B cell (primary cell): ENCODE results near the gene ESPNL. TPM values are rescaled to one million over a fixed set of nuclear protein-coding genes. Genes with fewer than 3 reads are reported as not detected.

ENCODE experiments used
- ATAC-seq: fragments of 200-7000 bp; cut with Tn5 transposase; one replicate; pipeline ENCODE4 v1.10.0; 2021; ENCODE audit warnings: low read depth, mild to moderate bottlenecking, moderate number of reproducible peaks, moderate library complexity
- CTCF ChIA-PET: fragments of 350-600 bp; sonication (Branson Sonifier 250); formaldehyde crosslinking; loops from one replicate; lab custom pipeline; 2021; ENCODE audit warnings: antibody characterized with exemption, inconsistent platforms; lab: Charles Lee
- POLR2A ChIA-PET: fragments of 350-600 bp; sonication (Branson Sonifier 250); formaldehyde crosslinking; loops from one replicate; lab custom pipeline; 2021; ENCODE audit warnings: antibody characterized with exemption; lab: Charles Lee
- DNase-seq: peaks from one replicate; pipeline ENCODE4 v3.0.0; 2013
- H2AFZ ChIP-seq: 2 replicates; pipeline ENCODE4 v1.6.1; 2012; ENCODE audit warnings: mild to moderate bottlenecking, low read depth, low read length; ENCODE audit not compliant: insufficient read depth, poor library complexity, severe bottlenecking
- H3K27ac ChIP-seq, 2 donors: 1 replicate in 1 of 2; 2 replicates in 1 of 2; pipeline ENCODE4 v1.5.1; 2012 to 2013; ENCODE audit warnings: low read length in 2 of 2, mild to moderate bottlenecking in 2 of 2, moderate library complexity in 1 of 2
- H3K27me3 ChIP-seq, 4 experiments: fragments of 200-600 bp in 1 of 4; sonication (generic) in 1 of 4; replicated peaks in 1 of 4; 1 replicate in 2 of 4; 2 replicates in 2 of 4; pipeline versions ENCODE4 v1.6.1 to v1.7.0; 2013 to 2016; ENCODE audit warnings: low read length in 3 of 4, mild to moderate bottlenecking in 2 of 4, mixed read lengths in 1 of 4, moderate library complexity in 1 of 4; ENCODE audit not compliant: insufficient read depth in 4 of 4, control insufficient read depth in 3 of 4; ENCODE audit errors: control extremely low read depth in 1 of 4
- H3K36me3 ChIP-seq, 2 experiments: replicated peaks in 1 of 2; 1 replicate in 1 of 2; 2 replicates in 1 of 2; pipeline versions ENCODE4 v1.6.1 to v1.7.1; 2013; ENCODE audit warnings: low read length in 1 of 2; ENCODE audit not compliant: insufficient read depth in 2 of 2, control insufficient read depth in 1 of 2; ENCODE audit errors: control extremely low read depth in 1 of 2, extremely low read depth in 1 of 2
- H3K4me1 ChIP-seq, 2 donors: fragments of 200-600 bp in 1 of 2; sonication (generic) in 1 of 2; 1 replicate in 1 of 2; 2 replicates in 1 of 2; pipeline versions ENCODE4 v1.5.1 to v1.6.1; 2013 to 2017; ENCODE audit warnings: low read length in 2 of 2; ENCODE audit not compliant: control insufficient read depth in 2 of 2, insufficient read depth in 2 of 2
- H3K4me2 ChIP-seq: replicated peaks from 2 replicates; pipeline ENCODE3; 2012; ENCODE audit warnings: mild to moderate bottlenecking, low read depth, low read length; ENCODE audit not compliant: poor library complexity, severe bottlenecking
- H3K4me3 ChIP-seq, 5 experiments: fragments of 200-600 bp in 1 of 5; sonication (generic) in 1 of 5; 1 replicate in 3 of 5; 2 replicates in 2 of 5; pipeline versions ENCODE4 v1.5.1 to v1.7.0; 2011 to 2016; ENCODE audit warnings: low read length in 4 of 5, mild to moderate bottlenecking in 4 of 5, low read depth in 2 of 5, control low read depth in 1 of 5, moderate library complexity in 1 of 5; ENCODE audit not compliant: insufficient read depth in 1 of 5; ENCODE audit errors: control extremely low read depth in 1 of 5, extremely low read depth in 1 of 5
- H3K79me2 ChIP-seq: fragments of 200-600 bp; sonication (generic); one replicate; pipeline ENCODE4 v1.6.0; 2016; ENCODE audit warnings: low read length; ENCODE audit not compliant: control insufficient read depth, insufficient read depth
- H3K9ac ChIP-seq: fragments of 200-600 bp; sonication (generic); 2 replicates; pipeline ENCODE4 v1.6.1; 2017; ENCODE audit warnings: mild to moderate bottlenecking, low read length, moderate library complexity
- H3K9me3 ChIP-seq, 3 donors: one replicate each; pipeline versions ENCODE4 v1.6.1 to v1.7.1; 2013; ENCODE audit warnings: low read length in 2 of 3; ENCODE audit not compliant: control insufficient read depth in 2 of 3, insufficient read depth in 1 of 3; ENCODE audit errors: control extremely low read depth in 1 of 3
- H4K20me1 ChIP-seq: 2 replicates; pipeline ENCODE4 v1.6.0; 2012; ENCODE audit warnings: mild to moderate bottlenecking, low read length; ENCODE audit not compliant: insufficient read depth, control insufficient read depth, poor library complexity, severe bottlenecking
- H3K27ac Mint-ChIP-seq: one replicate; pipeline ENCODE4 v1.8.0; 2021; ENCODE audit warnings: mixed read lengths
- H3K27me3 Mint-ChIP-seq: one replicate; pipeline ENCODE4 v1.8.0; 2021; ENCODE audit warnings: mixed read lengths
- H3K4me1 Mint-ChIP-seq: one replicate; pipeline ENCODE4 v1.8.0; 2021; ENCODE audit warnings: mixed read lengths
- H3K4me3 Mint-ChIP-seq: one replicate; pipeline ENCODE4 v1.8.0; 2021; ENCODE audit warnings: mixed read lengths
- H3K9me3 Mint-ChIP-seq: one replicate; pipeline ENCODE4 v1.8.0; 2022; ENCODE audit warnings: mixed read lengths; ENCODE audit not compliant: insufficient read depth
- EZH2 ChIP-seq: IDR thresholded peaks from 2 replicates; pipeline ENCODE4 v1.6.1; 2012; ENCODE audit warnings: borderline replicate concordance, low read depth, mild to moderate bottlenecking, moderate library complexity, low read length; ENCODE audit not compliant: insufficient read depth, poor library complexity, severe bottlenecking
- WGBS: methylation state at CpG from one replicate; pipeline ENCODE4 v1.1.5; 2013; ENCODE audit warnings: missing lambda C conversion rate; ENCODE audit not compliant: insufficient coverage; 5-methylcytosine and 5-hydroxymethylcytosine counted together
- intact Hi-C: fragments of 100-400 bp; cut with micrococcal nuclease; formaldehyde crosslinking; loops from one replicate; pipeline ENCODE4 v1.10.0; 2022
- polyA plus RNA-seq: library from polyadenylated mRNA; depleted of rRNA; stranded (reverse); fragments of >200 nt; gene quantifications from 2 replicates; pipeline ENCODE4 v1.2.3, GENCODE V29; 2012
- total RNA-seq, 2 donors: library from RNA; stranded (reverse); fragments of 120-200 nt in 1 of 2; gene quantifications; 1 replicate in 1 of 2; 2 replicates in 1 of 2; pipeline versions ENCODE4 v1.2.3 to v1.2.4, GENCODE V29; 2013 to 2022
- TF ChIP-seq, protein P1 (sequence below): fragments of 200-600 bp; IDR thresholded peaks from one replicate; pipeline ENCODE4 v1.8.0; 2022; ENCODE audit warnings: antibody characterized with exemption, mild to moderate bottlenecking

ESPNL gene
- total and polyA plus RNA-seq, 2 donors (not counting 1 experiment from before 2014, with no cell fraction given) = 1.6 to 2.5 TPM

- Mint-ChIP-seq H3K27ac (no peak overlapping the region), H3K4me3 (no peak overlapping the region), H3K4me1 (peaks cover 9% of the 10 kb centered on the region), H3K27me3 (no peaks in the 10 kb centered on the region), H3K9me3 (no peaks in the 10 kb centered on the region)
- H3K27ac ChIP-seq = no peak overlapping the region
- H3K4me3 ChIP-seq = no peak overlapping the region
- H3K9me3 ChIP-seq = no peaks in the 10 kb centered on the region
- 95% methylated on average over 7 of the region's 7 CpGs for WGBS
- intact Hi-C loops = no loop called here
- no peak overlapping the region for H3K9ac ChIP-seq
- ChIA-PET POLR2A (no interaction called here), CTCF (no interaction called here)
- H3K4me1 ChIP-seq = peaks cover 8 to 10% of the 10 kb centered on the region in 2 donors
- no peaks in the 10 kb centered on the region for H3K27me3 ChIP-seq
- no peaks in the 10 kb centered on the region for H3K79me2 ChIP-seq
- no peak overlapping the region for H3K4me2 ChIP-seq
- no peak for DNase-seq
- no peaks in the 10 kb centered on the region for H4K20me1 ChIP-seq
- no peak overlapping the region for H2AFZ ChIP-seq
- no peak for ATAC-seq
- H3K36me3 ChIP-seq = peaks cover 0 to 33% of the 10 kb centered on the region in 2 experiments
- TF ChIP-seq, protein P1, sequence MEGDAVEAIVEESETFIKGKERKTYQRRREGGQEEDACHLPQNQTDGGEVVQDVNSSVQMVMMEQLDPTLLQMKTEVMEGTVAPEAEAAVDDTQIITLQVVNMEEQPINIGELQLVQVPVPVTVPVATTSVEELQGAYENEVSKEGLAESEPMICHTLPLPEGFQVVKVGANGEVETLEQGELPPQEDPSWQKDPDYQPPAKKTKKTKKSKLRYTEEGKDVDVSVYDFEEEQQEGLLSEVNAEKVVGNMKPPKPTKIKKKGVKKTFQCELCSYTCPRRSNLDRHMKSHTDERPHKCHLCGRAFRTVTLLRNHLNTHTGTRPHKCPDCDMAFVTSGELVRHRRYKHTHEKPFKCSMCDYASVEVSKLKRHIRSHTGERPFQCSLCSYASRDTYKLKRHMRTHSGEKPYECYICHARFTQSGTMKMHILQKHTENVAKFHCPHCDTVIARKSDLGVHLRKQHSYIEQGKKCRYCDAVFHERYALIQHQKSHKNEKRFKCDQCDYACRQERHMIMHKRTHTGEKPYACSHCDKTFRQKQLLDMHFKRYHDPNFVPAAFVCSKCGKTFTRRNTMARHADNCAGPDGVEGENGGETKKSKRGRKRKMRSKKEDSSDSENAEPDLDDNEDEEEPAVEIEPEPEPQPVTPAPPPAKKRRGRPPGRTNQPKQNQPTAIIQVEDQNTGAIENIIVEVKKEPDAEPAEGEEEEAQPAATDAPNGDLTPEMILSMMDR = no peak
- TF ChIP-seq EZH2 = no peak
Measured at GRCh38 chr2:238082827-238083226, 17.3 kb upstream of the ESPNL start.

GRCh38 chr2:238083919-238084318 lies 16.2 kb upstream of the ESPNL start:
- intact Hi-C loops = no loop called here
- H3K27ac Mint-ChIP-seq = no peak overlapping the region
- Histone ChIP-seq H3K36me3 (peaks cover 0 to 33% of the 10 kb centered on the region in 2 experiments), H3K4me3 (no peak overlapping the region), H3K27me3 (no peaks in the 10 kb centered on the region), H3K4me2 (no peak overlapping the region), H3K9ac (no peak overlapping the region), H2AFZ (no peak overlapping the region), H4K20me1 (no peaks in the 10 kb centered on the region), H3K27ac (no peak overlapping the region), H3K9me3 (no peaks in the 10 kb centered on the region), H3K79me2 (no peaks in the 10 kb centered on the region), H3K4me1 (peaks cover 9 to 11% of the 10 kb centered on the region in 2 donors)
- peaks cover 10% of the 10 kb centered on the region for H3K4me1 Mint-ChIP-seq
- CTCF ChIA-PET = no interaction called here
- 96% methylated on average over 4 of the region's 5 CpGs for WGBS
- no peaks in the 10 kb centered on the region for H3K9me3 Mint-ChIP-seq
- H3K27me3 Mint-ChIP-seq = no peaks in the 10 kb centered on the region
- TF ChIP-seq, protein P1 = no peak
- no peak for TF ChIP-seq EZH2
- H3K4me3 Mint-ChIP-seq = no peak overlapping the region
- DNase-seq (no peak), ATAC-seq (no peak)
- POLR2A ChIA-PET = no interaction called here
